Measurements from ENCODE around the gene IFNK. TPM values are rescaled to one million over a fixed set of nuclear protein-coding genes. Genes with fewer than 3 reads are reported as not detected.

IFNK gene
- polyA plus RNA-seq, 1 of the 3 experiments (the other 2 are of a cell fraction) = not detected

DNA sequence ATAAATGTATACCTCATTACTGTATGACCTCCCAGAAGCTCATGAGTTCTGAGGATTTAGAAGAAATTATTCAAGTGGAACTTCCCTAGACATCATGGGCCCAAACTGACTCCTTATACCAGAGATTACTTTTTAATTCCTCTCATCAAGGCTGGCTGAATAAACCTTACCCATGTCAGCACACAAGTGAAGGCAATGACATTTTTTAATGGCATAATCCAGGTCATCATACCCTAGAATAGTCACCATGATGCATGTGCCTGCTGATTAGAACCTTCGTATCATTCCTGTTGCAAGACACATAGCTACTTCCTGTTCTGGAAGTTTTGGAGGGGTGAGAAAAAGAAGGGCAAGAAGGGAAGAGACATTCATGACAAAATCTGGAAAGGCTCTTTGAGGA lies 49.8 kb upstream of the IFNK start:
- Histone ChIP-seq H3K36me3 (replicated peaks in 1 of 2; ENCODE audit: control insufficient read depth in 1 of 2, insufficient read depth in 2 of 2, low read length in 1 of 2) (no peaks in the 10 kb centered on the region), H3K27ac (ENCODE audit: low read depth in 2 of 2, low read length in 1 of 2) (no peak overlapping the region), H3K4me3 (ENCODE audit: low read depth in 2 of 2, low read length in 1 of 2) (no peak overlapping the region), H3K79me2 (ENCODE audit: insufficient read depth) (no peaks in the 10 kb centered on the region), H3K9me2 (no peaks in the 10 kb centered on the region), H3K27me3 (ENCODE audit: insufficient read depth) (no peaks in the 10 kb centered on the region), H3K4me2 (no peak overlapping the region), H3K9ac (no peak overlapping the region), H4K20me1 (ENCODE audit: insufficient read depth) (no peaks in the 10 kb centered on the region), H3K4me1 (ENCODE audit: control insufficient read depth in 1 of 2, insufficient read depth in 2 of 2, low read depth in 1 of 2, low read length in 1 of 2) (peaks cover 0 to 8% of the 10 kb centered on the region in 2 experiments; a peak in 2 of 4 replicates), H3K9me3 (peaks cover 6% of the 10 kb centered on the region; the same call in 1 of the 2 replicates), H2AFZ (ENCODE audit: low read depth) (no peak overlapping the region), H3F3A (replicated peaks; ENCODE audit: insufficient read depth) (no peaks in the 10 kb centered on the region)
- WGBS (ENCODE audit: low lambda C conversion rate) = 91% methylated on average over 1 of the region's 1 CpG
- CTCF ChIA-PET = interaction anchor here (1.0 kb wide), 1 partner anchor 18 kb away, joined by 3 read pairs; no protein-coding TSS in a partner anchor
- POLR2A ChIA-PET = no interaction called here
- no peak for TF ChIP-seq RCOR1 (IDR thresholded peaks at IDR 0.05; ENCODE audit: low read length)
- DNase-seq = no peak

- ChIA-PET CTCF (interaction anchor here (1.0 to 1.5 kb wide), 3 partner anchors 14 to 20 kb away, joined by 3 to 4 read pairs (median 3); no protein-coding TSS in a partner anchor), POLR2A (interaction anchor here (0.6 kb wide), 1 partner anchor 77 kb away, joined by 4 read pairs; no protein-coding TSS in a partner anchor)
- peaks cover 0 to 6% of the 10 kb centered on the region in 2 experiments; a peak in 2 of 4 replicates for H3K4me1 ChIP-seq (ENCODE audit: control insufficient read depth in 1 of 2, insufficient read depth in 2 of 2, low read depth in 1 of 2, low read length in 1 of 2)
- H3K9ac ChIP-seq = no peak overlapping the region
- no peak overlapping the region for H3K27ac ChIP-seq (ENCODE audit: low read depth in 2 of 2, low read length in 1 of 2)
- H3K27me3 ChIP-seq (ENCODE audit: insufficient read depth) = no peaks in the 10 kb centered on the region
- no peak overlapping the region for H3K4me2 ChIP-seq
- no peaks in the 10 kb centered on the region for H3K9me2 ChIP-seq
- no peaks in the 10 kb centered on the region for H3K36me3 ChIP-seq (replicated peaks in 1 of 2; ENCODE audit: control insufficient read depth in 1 of 2, insufficient read depth in 2 of 2, low read length in 1 of 2)
- DNase-seq = no peak
- H2AFZ ChIP-seq (ENCODE audit: low read depth) = no peak overlapping the region
- no peaks in the 10 kb centered on the region for H3K79me2 ChIP-seq (ENCODE audit: insufficient read depth)
- peaks cover 6% of the 10 kb centered on the region; the same call in 1 of the 2 replicates for H3K9me3 ChIP-seq
- H3K4me3 ChIP-seq (ENCODE audit: low read depth in 2 of 2, low read length in 1 of 2) = no peak overlapping the region
- WGBS (ENCODE audit: low lambda C conversion rate) = 78% methylated on average over 5 of the region's 7 CpGs
- TF ChIP-seq RXRA (IDR thresholded peaks at IDR 0.05; ENCODE audit: borderline replicate concordance, low read depth) = no peak
- TF ChIP-seq SIN3A (IDR thresholded peaks at IDR 0.05; ENCODE audit: borderline replicate concordance, low read depth, low read length) = no peak
- no peak for TF ChIP-seq RFX5 (IDR thresholded peaks at IDR 0.05; ENCODE audit: low read length)
- no peak for TF ChIP-seq NFIC (IDR thresholded peaks at IDR 0.05; ENCODE audit: borderline replicate concordance)
- no peak for TF ChIP-seq RAD21 (IDR thresholded peaks at IDR 0.05; ENCODE audit: low read length)
- TF ChIP-seq TCF12 (IDR thresholded peaks at IDR 0.05) = no peak
- TF ChIP-seq NRF1 (IDR thresholded peaks at IDR 0.05; ENCODE audit: low read depth, low read length) = no peak
- TF ChIP-seq FOXM1 (IDR thresholded peaks at IDR 0.05; ENCODE audit: low read depth) = no peak
- TF ChIP-seq MXI1 (IDR thresholded peaks at IDR 0.05; ENCODE audit: low read depth, low read length) = no peak
- TF ChIP-seq, protein P1, sequence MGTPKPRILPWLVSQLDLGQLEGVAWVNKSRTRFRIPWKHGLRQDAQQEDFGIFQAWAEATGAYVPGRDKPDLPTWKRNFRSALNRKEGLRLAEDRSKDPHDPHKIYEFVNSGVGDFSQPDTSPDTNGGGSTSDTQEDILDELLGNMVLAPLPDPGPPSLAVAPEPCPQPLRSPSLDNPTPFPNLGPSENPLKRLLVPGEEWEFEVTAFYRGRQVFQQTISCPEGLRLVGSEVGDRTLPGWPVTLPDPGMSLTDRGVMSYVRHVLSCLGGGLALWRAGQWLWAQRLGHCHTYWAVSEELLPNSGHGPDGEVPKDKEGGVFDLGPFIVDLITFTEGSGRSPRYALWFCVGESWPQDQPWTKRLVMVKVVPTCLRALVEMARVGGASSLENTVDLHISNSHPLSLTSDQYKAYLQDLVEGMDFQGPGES (IDR thresholded peaks at IDR 0.05; ENCODE audit: low read depth, low read length) = no peak
- no peak for TF ChIP-seq RCOR1 (IDR thresholded peaks at IDR 0.05; ENCODE audit: low read length)
- TF ChIP-seq YY1 (IDR thresholded peaks at IDR 0.05; ENCODE audit: low read depth) = no peak
- no peak for TF ChIP-seq SMC3 (IDR thresholded peaks at IDR 0.05; ENCODE audit: low read depth, low read length)
- no peak for TF ChIP-seq ELF1 (IDR thresholded peaks at IDR 0.05)
- no peak for TF ChIP-seq GABPA (IDR thresholded peaks at IDR 0.05; ENCODE audit: low read depth)
- TF ChIP-seq MAX (IDR thresholded peaks at IDR 0.05; ENCODE audit: low read depth) = no peak
- no peaks in the 10 kb centered on the region for H3F3A ChIP-seq (replicated peaks; ENCODE audit: insufficient read depth)
- H4K20me1 ChIP-seq (ENCODE audit: insufficient read depth) = no peaks in the 10 kb centered on the region
These were observed 49.0 kb upstream of the IFNK start for GRCh38 chr9:27475057-27475595.
